Activated CD8-positive, alpha-beta memory T cell treated with anti-CD3 and anti-CD28 coated beads for 4 hours (primary cell): ENCODE results near the gene CAV3.

Source experiments
- DNase-seq, 2 donors: peaks; one replicate each; pipeline ENCODE4 v3.0.0-alpha.2; 2020; ENCODE audit warnings: low read depth in 2 of 2

Gene CAV3

DNA sequence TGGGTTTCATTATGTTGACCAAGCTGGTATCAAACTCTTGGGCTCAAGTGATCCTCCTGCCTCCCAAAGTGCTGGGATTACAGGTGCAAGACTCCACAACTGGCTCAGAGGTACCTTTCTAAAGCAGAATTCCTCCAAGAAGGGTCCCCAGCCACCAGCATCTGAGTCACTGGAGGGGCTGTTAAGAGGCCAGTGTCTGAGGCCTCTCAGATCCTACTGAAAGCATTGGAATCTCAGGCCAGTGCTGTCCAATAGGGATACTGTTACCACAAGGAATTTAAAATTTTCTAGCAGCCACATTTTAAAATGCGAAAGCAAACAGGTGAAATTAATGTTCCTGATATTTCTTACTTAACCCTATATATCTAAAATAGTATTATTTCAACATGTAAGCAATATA, 1.3 kb downstream of the CAV3 start:
- no peak for DNase-seq

DNA sequence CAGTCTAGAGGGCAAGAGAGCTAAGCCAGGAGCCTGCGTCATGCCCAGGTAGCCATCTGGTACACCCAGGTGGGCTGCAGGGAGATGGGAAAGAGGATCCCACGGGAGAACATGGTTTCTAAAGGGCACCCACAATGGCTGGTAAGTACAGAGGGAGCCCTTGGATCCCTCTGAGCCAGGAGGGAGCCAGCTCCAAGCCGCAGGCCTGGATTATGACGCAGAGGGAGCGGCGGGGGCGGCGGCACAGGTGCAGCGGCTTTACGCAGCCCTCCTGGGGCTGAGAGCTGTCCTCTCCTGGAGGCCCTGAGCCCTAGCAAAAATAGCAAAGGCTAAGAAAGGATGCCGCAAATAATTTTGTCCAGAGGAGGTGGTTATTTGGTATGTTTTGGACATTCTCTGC, 2.8 kb downstream of the CAV3 start:
- DNase-seq, result no peak

DNA sequence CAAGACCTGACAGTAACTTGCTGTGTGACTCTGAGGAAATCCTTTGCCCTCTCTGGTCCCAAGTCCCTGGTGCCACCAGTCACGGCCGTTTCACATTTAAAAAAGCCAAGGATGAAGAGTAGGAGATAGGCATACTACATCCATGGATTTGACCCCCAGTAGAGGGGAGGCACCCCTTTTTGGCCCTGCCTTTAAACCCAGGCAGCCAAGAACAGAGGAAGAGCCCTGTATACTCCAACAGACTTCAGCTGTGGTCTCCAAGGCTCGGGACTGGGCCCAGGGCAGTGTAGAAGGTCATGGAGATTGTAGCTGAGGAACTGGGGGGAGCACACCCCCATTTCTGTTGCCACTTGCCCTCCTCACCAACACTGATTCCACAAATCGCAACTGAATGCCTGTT, 3.7 kb downstream of the CAV3 start:
- no peak for DNase-seq

DNA sequence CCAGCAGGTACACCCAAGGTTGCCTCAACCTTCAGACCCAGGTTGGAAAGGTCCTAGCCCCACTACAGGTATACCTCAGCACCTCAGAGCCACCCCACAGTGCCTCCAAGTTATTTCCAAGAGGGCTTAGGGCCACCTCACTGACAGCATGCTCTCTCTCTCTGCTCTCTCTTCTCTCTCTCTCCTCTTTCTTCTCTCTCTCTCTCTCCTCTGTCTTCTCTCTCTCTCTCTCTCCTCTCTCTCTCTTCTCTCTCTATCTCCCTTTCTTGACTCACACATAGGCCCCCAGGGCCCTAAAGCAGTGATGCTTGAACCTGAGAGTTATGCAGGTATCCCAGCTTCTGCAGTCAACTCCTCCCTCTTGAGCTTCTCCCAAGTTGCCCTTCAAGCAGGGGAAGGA, 4.2 kb downstream of the CAV3 start:
- no peak for DNase-seq

DNA sequence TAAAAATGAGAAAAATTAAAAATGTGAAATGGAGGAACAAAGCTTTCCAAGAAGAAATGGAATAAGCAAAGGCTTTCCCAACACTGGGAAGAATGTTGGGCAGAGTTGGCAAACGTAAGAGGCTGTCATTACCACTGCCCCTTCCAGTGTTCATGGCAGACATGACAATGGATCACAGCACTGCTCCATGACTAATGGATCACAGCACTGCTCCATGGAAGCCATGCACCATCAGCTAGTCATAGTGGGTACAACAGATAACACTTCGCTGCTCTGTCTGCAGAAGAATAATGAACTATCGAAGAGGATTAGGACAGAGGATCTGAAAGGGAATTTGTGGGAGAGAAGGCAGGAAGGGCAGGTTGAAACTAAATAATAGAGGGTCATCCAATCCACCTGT, 5.0 kb downstream of the CAV3 start:
- DNase-seq, result no peak

DNA sequence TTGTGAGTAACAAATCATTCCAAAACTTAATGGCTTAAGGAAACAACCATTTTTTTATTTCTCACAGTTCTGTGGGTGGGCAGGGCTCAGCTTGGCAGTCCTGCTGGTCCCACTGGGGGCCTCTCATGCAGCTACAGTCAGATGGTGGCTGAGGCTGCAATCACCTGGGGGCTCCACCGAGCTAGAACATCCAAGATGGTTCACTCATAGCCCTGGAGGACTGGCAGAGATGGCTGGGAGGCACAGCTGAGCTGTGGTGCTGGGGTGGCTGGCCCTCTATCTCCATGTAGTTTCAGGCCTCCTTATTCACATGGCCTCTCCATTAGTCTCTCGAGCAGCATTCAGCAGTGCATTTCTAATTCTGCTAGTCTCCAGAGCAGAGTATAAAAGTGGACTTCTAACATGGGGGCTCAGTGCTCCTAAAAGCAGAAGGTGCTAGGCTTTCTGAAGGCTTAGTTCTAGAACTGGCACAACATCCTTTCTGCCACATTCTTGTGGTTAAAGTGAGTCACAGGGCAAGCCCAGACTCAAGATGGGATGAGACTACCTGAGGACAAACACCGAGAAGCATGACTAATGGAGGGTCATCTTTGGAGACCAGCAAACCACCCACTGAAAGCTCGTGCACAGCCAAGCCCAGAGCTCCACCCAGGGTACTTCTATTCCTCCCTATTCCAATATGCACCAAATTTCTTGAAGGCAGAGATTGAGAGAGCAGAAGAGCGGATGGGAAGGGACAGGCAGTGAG, 6.3 kb downstream of the CAV3 start:
- no peak for DNase-seq

DNA sequence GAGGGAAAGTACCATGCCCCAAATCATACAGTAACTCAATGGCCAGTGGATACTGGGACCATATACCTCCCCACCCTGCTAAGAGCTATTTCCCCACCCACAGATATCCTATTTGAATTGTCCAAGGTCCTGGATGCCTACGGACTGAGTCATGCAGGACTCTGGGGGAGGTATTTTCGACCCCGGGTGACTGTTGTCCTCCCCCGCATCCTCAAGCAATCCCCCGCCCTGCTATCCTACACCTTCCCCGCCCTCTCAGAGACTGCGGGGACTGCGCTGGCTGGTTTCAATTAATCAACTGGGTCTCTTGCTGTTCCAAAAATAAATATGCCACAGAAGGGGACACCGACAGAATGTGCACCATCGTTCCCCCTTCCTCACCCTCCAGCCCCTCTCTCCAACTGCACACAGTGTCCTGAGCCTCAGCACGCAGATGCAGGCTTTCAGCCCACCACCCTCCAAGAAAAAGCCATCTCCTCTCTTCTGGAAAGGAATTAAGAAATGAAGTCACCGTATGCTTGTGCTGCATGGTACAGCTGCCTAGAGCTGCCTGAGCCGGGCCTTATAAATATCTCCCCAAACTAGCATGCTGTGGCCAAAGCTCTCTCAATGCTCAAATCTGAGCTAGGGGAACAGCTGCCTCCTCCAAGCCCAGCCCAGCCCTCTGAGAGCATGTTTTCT, 8.1 kb downstream of the CAV3 start:
- no peak for DNase-seq

DNA sequence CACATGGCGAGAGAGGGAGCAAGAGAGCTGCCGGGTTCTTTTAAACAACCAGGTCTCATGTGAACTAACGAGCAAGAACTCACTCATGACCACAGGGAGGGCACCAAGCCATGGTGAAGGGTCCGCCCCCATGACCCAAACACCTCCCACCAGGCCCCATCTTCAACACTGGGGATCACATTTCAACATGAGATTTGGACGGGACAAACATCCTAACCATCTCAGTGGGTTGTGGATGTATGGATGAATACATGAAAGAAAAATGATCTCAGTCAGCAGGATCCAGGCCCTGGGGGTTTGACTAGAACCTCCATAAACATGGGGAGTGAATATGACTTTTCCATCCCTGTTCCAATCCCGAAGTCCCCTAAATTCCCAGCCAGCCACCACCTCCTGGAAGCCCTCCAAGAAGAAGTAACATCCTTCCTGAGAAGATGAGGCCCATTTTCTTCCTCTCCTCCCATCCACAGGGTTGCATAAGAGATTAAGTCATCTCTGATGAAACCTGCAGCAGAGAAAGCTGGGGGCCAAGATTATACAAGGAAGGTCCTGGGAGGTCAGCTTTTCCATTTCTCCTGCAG, 9.5 kb downstream of the CAV3 start:
- DNase-seq, result no peak

DNA sequence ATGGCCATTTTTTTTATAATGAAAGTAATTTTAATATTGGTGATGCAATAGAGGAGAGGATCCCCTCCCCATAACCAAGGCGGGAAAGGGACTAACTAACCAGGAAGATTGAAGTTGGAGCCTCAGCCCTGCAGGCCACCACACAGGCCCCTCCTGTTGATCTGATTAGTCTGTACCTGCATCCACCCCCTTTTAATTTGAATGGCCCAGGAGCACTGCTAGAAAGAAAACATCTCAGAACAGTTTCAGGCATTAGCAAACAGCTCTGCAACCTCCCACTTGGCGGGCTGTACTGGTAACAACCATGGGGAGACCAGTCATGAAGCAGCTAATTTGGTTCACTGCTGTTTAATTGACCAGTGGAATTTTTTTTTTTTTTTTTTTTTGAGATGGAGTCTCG, 10.3 kb downstream of the CAV3 start:
- DNase-seq, result no peak

DNA sequence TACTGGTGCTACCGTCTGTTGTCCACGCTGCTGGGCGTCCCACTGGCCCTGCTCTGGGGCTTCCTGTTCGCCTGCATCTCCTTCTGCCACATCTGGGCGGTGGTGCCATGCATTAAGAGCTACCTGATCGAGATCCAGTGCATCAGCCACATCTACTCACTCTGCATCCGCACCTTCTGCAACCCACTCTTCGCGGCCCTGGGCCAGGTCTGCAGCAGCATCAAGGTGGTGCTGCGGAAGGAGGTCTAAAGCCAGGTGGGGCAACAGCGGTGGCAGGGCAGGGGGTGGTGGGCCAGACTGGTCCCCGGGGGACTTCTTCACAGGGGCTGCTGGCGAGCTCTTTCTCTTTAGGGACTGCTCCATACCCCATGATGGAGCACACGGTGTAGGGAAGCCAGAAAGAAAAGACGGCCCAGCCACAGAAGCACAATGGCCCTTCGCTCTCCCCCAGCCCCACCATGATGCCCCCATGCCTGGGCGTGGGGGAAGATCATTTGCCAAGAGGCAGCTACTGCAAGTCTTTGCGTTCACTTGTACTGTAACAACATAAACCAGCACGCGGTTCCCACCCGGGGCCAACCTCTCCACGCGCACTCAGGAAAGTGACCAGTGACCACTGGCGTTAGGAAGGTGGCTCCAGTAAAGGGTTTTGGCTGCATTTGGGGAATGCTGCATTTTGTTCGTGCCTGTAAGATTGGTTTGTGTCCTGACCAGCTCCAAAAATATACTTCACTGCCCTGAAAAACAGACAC, 12.2 kb downstream of the CAV3 start:
- DNase-seq, result no peak

DNA sequence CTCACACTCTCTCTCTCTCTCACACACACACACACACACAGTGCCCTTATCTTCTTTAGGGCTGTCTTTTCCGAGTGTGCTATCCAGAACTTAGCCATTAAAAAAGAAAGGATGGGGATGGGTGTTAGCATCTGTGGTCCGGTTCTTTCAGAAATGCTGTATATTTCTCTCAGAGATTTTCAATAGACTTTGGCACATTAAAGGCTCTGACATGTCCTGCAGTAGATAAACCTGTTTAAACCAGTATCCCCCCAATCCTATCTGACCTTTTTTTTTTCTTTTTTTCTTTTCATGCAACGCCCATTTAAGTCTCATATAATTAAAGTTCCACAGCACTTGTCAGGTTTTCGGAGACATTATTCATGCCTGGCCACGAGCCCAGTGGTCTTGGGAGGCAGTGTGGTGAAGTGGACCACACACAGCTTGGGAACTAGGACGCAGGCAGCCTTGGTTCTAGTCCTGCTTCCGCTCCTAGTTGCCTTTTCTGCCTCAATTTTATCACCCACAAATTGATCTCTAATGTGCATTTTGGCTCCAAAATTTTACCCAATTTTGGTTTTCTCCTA, 13.3 kb downstream of the CAV3 start:
- no peak for DNase-seq

DNA sequence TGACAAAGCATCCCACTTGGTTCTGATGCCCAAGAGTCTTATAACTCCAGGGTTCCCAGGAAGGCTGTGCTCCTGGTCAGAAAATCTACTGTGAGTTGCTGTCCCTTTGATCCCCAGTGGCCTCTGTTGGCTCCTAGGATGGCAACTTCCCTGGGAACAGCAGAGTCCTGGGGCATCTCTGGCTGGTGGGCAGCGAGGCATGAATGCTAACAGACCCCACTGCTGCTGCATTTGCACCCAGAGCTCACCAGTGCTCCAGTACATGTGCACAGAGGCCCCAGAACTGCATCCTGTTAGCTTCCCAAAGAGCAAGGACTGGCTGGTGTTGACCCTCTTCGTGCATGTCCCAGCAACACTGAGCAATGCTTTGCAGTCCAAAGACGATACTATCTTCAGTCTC, 15.7 kb downstream of the CAV3 start:
- DNase-seq, result no peak

DNA sequence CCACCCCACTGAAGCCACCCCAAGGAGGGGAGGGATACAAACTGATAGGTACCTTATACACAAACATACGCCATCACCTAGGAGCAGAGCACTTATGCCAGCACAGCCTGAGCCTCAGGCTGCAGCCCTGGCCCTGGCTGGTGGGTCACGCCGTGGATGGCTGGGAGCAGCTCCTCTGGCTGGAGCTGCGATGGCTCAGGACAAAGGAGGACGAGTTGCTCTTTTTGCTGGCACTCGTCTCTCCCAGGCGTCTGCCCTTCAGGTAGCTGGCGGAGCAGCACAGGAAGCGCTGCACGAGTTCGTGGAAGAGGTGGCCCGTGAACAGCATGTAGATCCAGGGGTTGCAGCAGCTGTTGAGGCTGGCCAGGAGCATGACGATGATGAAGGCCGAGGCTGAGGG, 19.2 kb downstream of the CAV3 start:
- DNase-seq, result no peak

DNA sequence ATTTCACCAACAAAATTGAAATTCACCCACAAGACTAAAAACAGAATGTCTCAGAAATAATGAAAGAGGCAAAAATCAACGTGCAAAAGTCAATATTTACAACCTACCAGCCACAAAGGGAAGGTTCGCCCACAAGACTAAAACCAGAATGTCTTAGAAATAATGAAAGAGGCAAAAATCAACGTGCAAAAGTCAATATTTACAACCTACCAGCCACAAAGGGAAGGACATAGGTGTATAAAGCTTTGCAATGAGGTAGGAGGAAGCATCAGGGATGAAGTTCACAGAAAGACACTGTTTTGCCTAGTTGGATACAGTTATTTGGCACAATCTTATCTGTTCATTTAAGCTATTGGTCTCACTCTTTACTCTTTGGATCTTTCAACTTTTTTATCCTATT, 21.5 kb downstream of the CAV3 start:
- no peak for DNase-seq

DNA sequence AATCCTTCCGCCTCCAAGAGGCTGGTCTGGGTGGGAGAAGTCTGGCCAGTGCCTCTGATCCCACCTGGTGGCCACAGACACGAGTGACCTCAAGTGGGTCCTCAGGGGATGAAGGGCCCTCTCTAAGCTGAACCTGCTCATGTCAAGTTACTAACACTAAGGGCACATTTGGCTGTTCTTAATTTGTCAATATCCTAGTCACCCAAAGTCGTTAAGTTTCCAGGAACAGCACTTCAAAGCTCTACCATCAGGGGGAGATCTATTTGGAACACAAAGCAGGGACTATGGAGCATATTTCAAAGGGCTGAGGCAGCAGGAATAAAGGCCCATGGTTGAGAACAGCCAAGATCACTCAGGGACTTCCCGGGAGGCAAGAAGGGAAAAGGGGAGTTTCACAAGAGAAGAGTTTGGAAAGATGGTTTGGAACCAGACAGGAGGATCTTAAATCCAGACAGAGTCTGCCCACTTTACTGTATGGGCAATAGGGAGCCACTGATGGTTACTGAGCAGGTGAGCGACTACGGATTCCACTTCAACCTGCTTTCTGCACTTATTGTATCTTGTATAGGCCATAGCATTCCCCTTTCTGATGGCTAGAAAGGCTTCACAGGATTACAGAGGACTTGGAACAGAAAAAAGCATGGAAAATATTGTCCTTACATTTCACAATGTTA, 22.1 kb downstream of the CAV3 start:
- no peak for DNase-seq

DNA sequence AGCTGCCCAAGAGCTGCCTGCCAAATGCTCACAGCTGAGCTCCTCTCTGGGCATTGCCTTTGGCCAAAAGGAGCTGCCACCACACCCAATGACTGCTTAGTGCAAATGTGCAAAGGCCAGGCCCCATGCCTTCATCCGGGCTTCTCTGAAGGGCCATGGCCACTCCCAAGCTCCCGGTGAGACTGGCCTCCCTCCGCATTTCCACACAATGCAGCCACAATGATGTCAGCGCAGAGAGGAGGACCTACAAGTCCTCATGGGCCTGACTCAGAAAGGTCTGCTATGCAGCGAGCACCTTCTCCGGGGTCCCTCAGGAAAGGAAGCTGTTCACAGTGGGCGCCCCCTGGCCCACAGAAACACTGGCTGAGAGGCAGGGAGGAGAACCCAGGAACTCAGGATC, 23.1 kb downstream of the CAV3 start:
- no peak for DNase-seq

DNA sequence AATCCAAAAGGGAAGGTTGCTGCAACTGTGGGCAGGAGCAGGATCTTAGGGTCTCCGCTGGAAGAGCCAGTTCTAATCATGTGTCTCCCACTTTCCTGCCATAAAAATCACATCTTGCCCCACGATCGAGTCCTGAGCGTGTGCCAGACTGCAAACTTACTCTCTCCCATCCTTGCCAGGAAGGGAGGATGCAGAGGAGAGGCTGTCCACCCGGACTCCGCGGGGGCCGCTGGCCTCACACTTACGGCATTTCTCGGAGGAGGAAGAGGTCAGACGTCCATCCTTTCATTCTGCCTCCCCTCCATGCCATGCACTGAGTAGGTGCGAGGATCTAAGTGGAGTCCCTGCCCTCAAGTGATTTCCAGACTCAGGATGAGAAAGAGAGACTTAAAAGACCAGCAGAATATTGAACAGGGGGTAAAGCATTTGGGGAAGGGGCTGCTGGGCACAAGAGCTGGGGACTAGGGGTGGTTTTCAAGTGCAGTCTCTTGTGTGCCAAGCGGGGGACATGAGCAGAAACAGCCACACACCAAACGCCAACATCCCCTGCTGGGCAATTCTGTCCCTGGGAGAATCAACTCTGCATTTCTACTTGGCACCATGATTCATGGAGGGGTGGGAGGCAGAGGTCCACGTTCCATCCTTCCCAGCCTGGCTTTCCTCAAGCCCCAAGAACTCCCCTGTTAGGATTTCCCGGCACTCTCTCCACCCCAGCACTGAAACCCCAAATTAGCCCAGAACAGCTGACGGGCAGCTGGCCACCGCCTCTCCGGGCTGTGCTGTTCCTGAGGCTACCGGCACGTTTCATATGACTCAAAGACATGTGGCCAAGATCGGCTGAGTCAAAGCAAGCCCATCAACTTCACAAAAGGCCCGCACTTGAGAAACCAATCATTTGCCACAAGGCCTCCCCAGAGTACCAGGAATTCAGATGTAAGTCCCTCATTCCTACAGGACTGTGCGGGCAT, 24.2 kb downstream of the CAV3 start:
- DNase-seq, result no peak

DNA sequence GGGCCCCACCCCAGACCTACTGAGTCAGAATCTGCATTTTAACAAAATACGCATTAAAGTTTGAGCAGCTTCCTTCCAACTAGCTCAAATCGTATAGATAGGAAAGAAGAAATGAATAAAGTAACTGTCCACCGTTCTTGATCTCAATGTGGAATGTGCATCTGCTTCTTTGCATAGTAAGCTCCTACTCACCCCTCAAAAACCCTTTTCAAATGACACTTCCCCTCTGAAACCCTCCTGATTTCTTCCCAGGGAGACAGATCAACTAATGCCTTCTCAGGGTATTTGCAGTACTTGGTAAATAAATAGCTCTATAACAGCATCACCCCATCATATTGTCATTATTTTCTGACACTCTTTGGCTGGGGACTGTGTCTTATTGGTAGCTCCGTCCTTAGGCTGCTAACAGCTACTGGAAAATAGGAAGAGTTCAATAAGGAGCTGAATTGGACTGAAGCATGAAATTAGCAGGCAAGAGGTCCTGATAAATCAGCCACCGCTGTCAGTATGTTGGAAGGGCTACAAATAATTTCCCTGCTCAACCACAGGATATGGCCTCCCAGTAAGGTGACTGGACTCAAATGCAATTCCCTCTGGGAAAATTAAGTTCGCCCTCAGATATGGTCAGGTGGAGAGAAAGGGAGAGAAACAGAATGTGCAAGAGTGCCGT, 25.6 kb downstream of the CAV3 start:
- DNase-seq, result no peak

DNA sequence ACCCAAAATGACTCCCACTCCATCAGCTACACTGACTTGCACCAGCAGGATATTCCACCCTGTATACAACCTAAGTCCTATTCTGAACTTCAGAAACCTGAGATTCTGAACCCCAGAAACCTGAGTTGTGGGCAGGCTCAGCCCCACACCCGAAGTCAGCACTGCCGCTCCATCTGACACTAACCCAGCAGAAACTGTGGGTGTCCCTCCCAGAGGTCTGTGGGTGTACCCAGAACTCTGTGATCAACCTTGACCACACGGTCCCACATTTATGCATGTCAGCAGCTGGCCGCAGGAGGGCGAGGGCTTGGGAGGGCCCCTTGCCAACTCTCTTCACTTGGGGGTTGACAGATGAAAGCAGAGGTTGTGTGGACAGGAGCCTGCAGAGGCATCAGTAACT, 26.5 kb downstream of the CAV3 start:
- DNase-seq, result no peak

DNA sequence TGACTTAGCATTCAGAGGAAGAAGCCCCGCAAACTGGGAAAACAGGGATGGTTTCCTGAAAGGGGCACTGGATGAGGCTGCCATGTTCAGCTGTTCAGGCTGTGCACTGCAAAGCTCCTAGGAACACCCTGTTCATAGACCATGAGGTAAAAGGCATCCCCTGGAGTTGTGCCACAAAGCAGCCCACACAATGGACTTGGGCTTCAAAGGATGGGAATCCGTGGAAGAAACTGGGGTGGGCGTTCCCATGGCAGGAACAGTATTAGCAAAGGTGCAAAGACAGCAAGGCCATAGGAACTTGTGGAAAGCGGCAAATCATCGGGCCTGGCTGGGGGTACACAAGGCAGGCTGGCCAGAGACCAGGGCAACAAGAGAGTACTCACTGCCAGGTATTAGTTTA, 26.9 kb downstream of the CAV3 start:
- no peak for DNase-seq
